AG09319 (cell line): Measurements from ENCODE around the gene KRTAP5-10.
"Not testable (repeated sequence)": the region's sequence is repeated elsewhere in the genome, so short reads cannot be mapped to it uniquely, and the experiment has no call there.

Experiments used
- DNase-seq: peaks from one replicate; pipeline ENCODE4 v3.0.0-alpha.2; 2010; ENCODE audit warnings: low read depth; ENCODE audit errors: extremely low read depth
- TF ChIP-seq, protein P1 (sequence below): IDR thresholded peaks from 2 replicates; pipeline ENCODE4 v1.5.1; 2011; ENCODE audit warnings: low read depth, mild to moderate bottlenecking, inconsistent platforms, low read length, moderate library complexity

The KRTAP5-10 gene

DNA sequence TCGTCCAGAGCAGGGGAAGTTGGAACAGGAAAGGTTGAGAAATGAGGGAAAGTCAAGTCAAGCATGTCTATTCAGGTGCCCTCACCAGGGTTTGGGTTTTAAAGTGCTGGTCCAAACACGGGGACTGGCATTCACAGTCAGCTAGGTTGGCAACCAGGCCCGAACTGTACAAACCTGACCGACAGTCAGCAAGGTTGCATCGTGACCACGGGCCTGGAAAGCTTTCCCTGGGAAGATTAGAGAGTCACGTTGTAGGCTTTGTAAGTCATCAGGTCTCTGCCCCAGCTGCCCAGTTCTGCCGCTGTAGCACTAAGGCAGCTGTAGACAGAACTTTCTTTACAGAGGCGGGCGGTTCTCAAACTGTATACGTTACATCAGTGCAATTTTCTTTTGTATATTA is 7.4 kb downstream of the KRTAP5-10 start:
- DNase-seq: no peak
- TF ChIP-seq, protein P1, sequence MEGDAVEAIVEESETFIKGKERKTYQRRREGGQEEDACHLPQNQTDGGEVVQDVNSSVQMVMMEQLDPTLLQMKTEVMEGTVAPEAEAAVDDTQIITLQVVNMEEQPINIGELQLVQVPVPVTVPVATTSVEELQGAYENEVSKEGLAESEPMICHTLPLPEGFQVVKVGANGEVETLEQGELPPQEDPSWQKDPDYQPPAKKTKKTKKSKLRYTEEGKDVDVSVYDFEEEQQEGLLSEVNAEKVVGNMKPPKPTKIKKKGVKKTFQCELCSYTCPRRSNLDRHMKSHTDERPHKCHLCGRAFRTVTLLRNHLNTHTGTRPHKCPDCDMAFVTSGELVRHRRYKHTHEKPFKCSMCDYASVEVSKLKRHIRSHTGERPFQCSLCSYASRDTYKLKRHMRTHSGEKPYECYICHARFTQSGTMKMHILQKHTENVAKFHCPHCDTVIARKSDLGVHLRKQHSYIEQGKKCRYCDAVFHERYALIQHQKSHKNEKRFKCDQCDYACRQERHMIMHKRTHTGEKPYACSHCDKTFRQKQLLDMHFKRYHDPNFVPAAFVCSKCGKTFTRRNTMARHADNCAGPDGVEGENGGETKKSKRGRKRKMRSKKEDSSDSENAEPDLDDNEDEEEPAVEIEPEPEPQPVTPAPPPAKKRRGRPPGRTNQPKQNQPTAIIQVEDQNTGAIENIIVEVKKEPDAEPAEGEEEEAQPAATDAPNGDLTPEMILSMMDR: no peak

DNA sequence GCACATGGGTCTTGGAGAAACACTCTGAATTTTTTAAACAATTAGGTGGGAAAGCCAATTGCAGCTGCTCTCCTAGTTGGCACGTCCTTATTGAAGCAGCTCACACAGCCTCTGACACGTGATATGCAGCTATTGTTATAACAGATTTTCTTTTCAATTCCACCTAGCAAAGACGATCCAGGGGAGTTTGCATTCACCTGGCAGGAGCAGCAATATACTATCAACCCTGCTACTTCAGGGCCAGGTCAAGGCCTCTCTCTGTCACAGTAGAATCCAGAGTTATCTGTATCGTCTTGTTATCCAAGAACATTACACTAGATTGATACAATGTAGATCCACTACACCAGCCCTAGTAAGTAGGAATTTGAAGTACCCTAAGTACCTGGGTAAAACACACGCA is 9.1 kb downstream of the KRTAP5-10 start:
- no peak for DNase-seq
- TF ChIP-seq, protein P1: no peak

DNA sequence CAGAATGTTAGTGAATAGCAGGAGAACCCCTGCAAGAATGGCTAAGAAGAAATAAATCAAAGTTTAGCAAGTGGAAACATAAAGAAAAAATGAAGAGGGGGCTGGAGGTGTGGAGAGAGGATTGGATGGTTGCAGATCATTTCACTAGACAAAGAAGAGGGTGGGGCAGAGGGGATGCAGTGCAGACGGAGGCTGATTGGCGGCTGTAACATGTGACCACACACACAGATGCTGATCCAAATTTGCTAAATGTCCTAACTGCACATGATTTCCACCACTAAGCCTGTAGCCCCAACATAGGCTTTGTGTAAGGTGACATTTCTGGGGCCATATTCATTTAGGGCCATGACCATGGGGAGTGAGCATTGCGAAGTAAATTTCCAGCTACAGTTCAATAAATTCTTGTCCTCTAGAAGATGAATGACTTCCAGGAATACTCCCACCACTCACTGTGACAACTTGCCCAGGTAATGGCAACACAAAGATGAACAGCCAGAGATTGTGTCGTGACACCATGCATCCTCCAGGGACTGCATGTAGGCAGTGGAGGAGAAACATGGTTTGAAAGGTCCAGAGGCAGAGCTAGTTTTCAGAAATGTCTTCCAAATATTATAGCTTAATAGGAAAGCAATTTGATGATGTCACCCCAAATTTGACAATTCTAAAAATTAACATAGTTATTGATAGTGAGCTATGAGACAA is 10.5 kb downstream of the KRTAP5-10 start:
- TF ChIP-seq, protein P1: no peak
- DNase-seq: no peak

DNA sequence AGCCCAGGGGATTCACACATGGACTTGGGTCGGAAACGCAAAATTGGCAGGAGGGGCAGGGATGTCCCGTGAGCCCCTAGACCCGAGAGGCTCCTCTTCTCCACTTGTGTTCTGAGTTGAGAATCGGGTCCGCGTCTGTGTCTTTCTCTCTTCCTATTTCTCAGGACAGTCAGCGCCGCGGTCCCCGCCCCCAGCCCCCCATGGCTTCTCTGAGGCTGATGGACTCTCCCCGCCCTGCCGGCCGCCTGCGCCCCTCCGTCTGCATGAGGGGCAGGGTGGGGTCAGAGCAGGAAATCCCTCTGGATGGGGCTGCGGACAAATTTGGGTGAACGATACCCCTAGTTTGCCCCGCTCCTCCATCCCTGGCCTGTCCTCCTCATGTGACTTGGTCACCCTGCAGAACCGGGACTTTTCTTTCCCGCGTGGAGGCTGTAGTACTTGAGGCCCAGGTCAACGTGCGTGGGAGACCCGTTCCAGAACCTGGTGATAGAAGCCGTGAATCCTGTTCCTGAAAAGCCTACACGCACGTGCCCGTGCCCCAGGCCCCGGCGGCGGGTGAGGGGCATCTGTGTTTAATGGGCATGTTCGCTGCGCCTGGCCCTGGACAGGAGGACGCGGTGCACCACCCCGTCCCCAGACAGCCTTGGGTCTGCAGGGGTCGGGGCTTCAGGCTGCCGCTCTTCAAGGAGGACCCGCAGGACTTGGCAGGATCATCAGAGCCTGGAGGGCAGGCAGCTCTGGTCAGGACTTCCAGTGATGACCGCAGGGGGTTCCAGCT is 11.5 kb downstream of the KRTAP5-10 start:
- DNase-seq: not testable (repeated sequence)

DNA sequence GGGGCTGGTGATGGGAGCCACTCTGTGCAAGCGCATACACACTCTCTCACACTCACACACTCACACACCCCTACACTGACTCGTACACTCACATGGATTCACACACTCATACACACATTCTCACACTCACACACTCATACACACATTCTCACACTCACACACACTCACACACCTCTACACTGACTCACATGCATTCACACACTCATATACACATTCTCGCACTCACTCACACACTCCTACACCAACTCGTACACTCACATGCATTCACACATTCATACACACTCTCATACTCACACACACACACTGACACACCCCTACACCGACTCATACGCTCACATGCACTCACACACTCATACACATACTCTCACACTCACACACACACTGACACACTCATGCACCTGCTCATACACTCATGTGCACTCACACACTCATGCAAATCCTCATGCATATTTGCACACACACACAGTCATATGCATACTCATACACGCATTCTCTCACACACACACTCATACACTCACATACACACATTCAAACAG is 12.2 kb downstream of the KRTAP5-10 start:
- DNase-seq: no peak
- TF ChIP-seq, protein P1: no peak

DNA sequence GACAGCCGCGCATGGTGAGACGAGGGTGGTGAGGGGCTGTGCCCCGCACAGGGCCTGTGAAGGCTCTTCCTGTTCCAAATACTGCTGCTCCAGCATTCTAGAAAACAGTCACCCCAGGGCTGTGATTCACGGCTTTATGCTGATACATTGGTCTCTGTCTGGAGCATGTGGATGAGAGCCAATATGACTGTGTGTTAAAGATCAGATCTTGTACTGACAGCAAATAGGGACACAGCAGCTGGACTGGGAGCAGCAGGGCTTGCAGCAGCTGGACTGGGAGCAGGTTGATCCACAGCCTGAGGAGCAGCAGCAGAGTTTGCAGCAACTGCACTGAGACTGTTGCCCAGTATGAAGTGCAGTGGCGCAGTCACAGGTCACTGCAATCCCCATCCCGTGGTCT is 14.2 kb downstream of the KRTAP5-10 start:
- DNase-seq: not testable (repeated sequence)

DNA sequence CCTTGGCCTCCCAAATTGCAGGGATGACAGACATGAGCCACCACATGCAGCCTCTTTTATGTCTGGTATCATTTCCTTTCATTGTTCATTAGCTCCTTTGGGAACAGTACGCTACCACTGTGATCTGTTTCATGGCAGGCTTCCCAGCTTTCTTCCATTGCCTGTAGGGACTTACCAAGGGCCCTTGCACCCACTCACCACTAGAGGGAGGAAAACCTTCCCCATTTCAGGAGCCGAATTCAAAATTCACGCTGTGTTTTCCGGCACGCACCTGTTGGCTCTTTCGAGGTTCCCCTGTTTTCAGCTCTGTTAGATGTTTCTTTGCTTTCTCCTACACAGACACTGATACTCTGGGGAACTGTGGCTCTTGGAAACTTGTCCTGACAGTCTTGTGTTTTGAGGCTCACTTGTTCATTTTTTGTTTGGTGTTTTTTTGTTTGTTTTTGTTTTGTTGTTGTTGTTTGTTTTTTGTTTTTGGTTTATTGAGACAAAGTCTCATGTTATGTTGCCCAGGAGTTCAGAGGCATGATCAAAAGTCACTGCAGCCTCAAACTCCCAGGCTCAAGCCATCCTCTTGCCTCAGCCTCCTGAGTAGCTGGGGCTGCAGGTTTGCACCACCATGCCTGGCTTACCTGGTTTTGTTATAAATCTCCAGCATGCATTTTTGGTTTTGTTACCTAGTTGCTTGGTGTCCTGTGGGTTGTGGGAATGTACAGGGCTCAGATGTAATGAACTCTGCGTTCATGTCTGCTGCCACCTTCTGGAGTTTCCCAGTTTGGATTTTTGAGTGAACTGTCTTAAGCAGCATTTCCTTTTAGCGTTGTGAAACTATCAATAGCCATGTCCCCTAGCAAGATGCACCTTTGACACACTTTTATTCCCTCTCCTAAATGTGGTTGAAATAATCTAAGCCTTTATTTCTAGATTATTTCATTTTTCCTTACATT is 15.0 kb downstream of the KRTAP5-10 start:
- TF ChIP-seq, protein P1: peak; percentile 88
- peak; percentile 28 for DNase-seq
